Ovary (tissue), 9 donors: ENCODE measurements around the gene IL1RAPL1. TPM values are rescaled to one million over a fixed set of nuclear protein-coding genes. Genes with fewer than 3 reads are reported as not detected.

ENCODE experiments used
- DNase-seq, 5 donors: peaks; one replicate each; pipeline ENCODE4 v3.0.0-alpha.2; 2019 to 2020
- H3K27ac ChIP-seq, 2 donors: fragments of 200-600 bp; one replicate each; pipeline versions ENCODE4 v1.5.1 to v1.8.0; 2019 to 2022
- H3K27me3 ChIP-seq: fragments of 200-600 bp; one replicate; pipeline ENCODE4 v1.8.0; 2022
- H3K36me3 ChIP-seq: fragments of 200-600 bp; sonication (generic); one replicate; pipeline ENCODE4 v1.5.1; 2019
- H3K4me1 ChIP-seq: one replicate; pipeline ENCODE4 v1.8.1; 2013; ENCODE audit warnings: mild to moderate bottlenecking, moderate library complexity; ENCODE audit not compliant: insufficient read depth
- H3K4me3 ChIP-seq: fragments of 200-600 bp; sonication (generic); one replicate; pipeline ENCODE4 v1.5.1; 2017
- H3K9me3 ChIP-seq, 2 donors: fragments of 200-600 bp in 1 of 2; sonication (generic) in 1 of 2; one replicate each; pipeline versions ENCODE4 v1.5.1 to v1.8.1; 2013 to 2019; ENCODE audit warnings: mild to moderate bottlenecking in 1 of 2, moderate library complexity in 1 of 2
- CTCF ChIP-seq, 3 donors: fragments of 450-650 bp in 2 of 3; fragments of 200-600 bp in 1 of 3; IDR thresholded peaks; one replicate each; pipeline versions ENCODE4 v1.5.1 to v1.8.0; 2016 to 2022; ENCODE audit warnings: antibody characterized with exemption in 3 of 3, mild to moderate bottlenecking in 1 of 3
- EP300 ChIP-seq: sonication (generic); formaldehyde crosslinking; IDR thresholded peaks from one replicate; pipeline ENCODE4 v1.6.1; 2017; ENCODE audit warnings: antibody characterized with exemption
- POLR2A ChIP-seq: fragments of 450-650 bp; IDR thresholded peaks from one replicate; pipeline ENCODE4 v1.6.1; 2017; ENCODE audit warnings: antibody characterized with exemption, mild to moderate bottlenecking, moderate library complexity
- WGBS, 3 donors: extraction: QIAGEN DNeasy Blood & Tissue Kit in 1 of 3; methylation state at CpG; one replicate each; pipeline versions ENCODE4 v1.1.5 to v1.1.7; 2013 to 2017; 5-methylcytosine and 5-hydroxymethylcytosine counted together
- intact Hi-C, 4 donors: fragments of 100-400 bp; cut with DNase I; formaldehyde crosslinking; loops; one replicate each; pipeline versions ENCODE4 v1.11.0 to v1.15.1; 2022 to 2023
- polyA plus RNA-seq, 2 donors: library from polyadenylated mRNA; stranded (reverse); fragments of 200-250 nt in 1 of 2; fragments of 350-450 nt in 1 of 2; fragmentation: Illumina TruSeq in 1 of 2; extraction: RNeasy Lipid Tissue Mini Kit (QIAGEN cat#74804) in 1 of 2; gene quantifications; one replicate each; pipeline ENCODE4 v1.2.3, GENCODE V29; 2013 to 2014
- total RNA-seq, 7 donors: library from RNA; depleted of rRNA in 2 of 7; stranded (reverse); fragments of >200 nt in 2 of 7; fragmentation: NEBNext Ultra II Directional in 3 of 7; extraction: Animal tissue kit (Norgen Biotek cat#: 25700) in 3 of 7; gene quantifications; one replicate each; pipeline versions ENCODE4 v1.1.0 to v1.2.4, GENCODE V29; 2016 to 2023
- donor health status: DM: no; HTN: no; CAD: no; lungs with moderate emphysema.
- donor health status: DM: no; HTN: no; CAD: no.
- donor health status: Bipolar disorder and iron deficiency.
- donor health status: DM: yes; HTN: yes; CAD: no.
- donor health status: DM: no; HTN: no; CAD: no.
- donor health status: DM: yes; HTN: yes; CAD: no.

The IL1RAPL1 gene
- total and polyA plus RNA-seq, 9 donors: 0.23 to 1.3 (median 0.61) TPM

DNA sequence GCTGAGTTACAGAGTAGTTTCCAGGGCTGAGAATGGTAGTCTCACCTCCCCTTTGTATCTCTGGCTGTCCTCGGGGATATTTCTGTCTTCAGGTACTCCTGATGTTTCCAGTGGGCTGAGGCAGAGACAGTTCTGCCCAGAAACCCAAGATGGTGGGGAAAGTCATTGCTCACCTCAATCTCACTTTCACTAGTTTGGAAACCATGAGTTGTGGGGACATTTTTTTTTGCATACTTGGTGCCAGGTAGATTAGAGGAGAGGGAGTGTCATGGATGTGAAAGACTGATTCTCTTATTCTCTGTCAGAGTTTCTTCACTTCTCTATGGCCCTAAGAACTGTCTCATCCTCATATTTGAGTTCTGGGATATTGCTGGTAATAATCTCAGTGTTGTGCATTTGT lies 919.5 kb downstream of the IL1RAPL1 start:
- DNase-seq: no peak
- intact Hi-C loops: no loop called here
- WGBS, 3 donors: 53 to 76% (median 75%) methylated on average over 1 of the region's 1 CpG
- Histone ChIP-seq H3K27me3 (no peaks in the 10 kb centered on the region), H3K9me3 (no peaks in the 10 kb centered on the region), H3K4me1 (no peaks in the 10 kb centered on the region), H3K36me3 (no peaks in the 10 kb centered on the region), H3K4me3 (no peak overlapping the region), H3K27ac (no peak overlapping the region)
- no peak for TF ChIP-seq CTCF (IDR thresholded peaks at IDR 0.05)
- no peak for TF ChIP-seq EP300
- TF ChIP-seq POLR2A: no peak

DNA sequence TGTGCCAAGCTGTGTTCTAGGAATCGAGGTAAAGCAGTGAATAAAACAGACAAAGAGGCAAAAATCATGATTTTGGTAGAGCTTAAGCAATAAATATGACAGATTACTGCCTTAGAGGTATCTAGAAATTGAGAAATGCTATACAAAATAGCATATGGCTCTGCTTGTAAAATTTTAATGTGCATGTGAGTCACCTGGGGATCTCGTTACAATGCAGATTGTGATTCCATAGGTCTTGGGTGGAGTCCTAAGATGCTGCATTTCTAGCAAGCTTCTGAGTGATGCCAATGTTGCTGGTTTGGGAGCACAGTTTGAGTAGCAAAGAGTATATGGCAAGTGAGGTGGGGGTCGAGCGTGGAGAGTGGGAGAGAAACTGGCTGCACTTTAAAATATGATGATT lies 930.9 kb downstream of the IL1RAPL1 start:
- no peaks in the 10 kb centered on the region for H3K4me1 ChIP-seq
- DNase-seq: no peak
- no peak overlapping the region for H3K4me3 ChIP-seq
- no peak overlapping the region for H3K27ac ChIP-seq
- intact Hi-C loops: no loop called here
- no peaks in the 10 kb centered on the region for H3K36me3 ChIP-seq
- H3K27me3 ChIP-seq: no peaks in the 10 kb centered on the region
- TF ChIP-seq EP300 (no peak), POLR2A (no peak), CTCF (IDR thresholded peaks at IDR 0.05) (no peak)
- WGBS, 3 donors: 52 to 64% (median 57%) methylated on average over 4 of the region's 4 CpGs
- H3K9me3 ChIP-seq: no peaks in the 10 kb centered on the region

- H3K4me1 ChIP-seq: no peaks in the 10 kb centered on the region
- no peak for TF ChIP-seq POLR2A
- TF ChIP-seq EP300: no peak
- TF ChIP-seq CTCF (IDR thresholded peaks at IDR 0.05): no peak
- no peak overlapping the region for H3K4me3 ChIP-seq
- intact Hi-C loops: no loop called here
- 52 to 58% (median 55%) methylated on average over 1 of the region's 1 CpG for WGBS, 3 donors
- no peak overlapping the region for H3K27ac ChIP-seq
- peaks cover under 1% of the 10 kb centered on the region for H3K27me3 ChIP-seq
- H3K36me3 ChIP-seq: no peaks in the 10 kb centered on the region
- no peak for DNase-seq
- H3K9me3 ChIP-seq: no peaks in the 10 kb centered on the region
Observed at GRCh38 chrX:29528281-29528680, 941.0 kb downstream of the IL1RAPL1 start.

DNA sequence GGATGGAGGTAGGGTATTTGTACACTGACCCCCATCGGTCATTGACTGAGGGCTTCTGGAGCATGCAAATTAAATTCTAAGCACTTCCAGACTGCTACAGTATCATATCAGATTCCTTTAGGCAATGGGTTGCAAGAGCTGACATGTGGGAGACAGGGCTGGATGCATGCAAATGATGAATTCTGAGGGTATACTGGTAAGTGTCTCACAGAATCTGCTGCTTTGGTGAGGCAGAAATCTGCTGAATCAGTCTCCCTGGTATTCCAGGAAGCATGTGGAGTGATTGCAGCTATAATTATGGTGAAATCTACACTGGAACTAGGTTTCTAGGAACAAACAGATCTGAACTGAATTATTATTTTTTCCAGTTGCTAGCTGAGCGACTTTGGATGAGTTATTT lies 943.3 kb downstream of the IL1RAPL1 start:
- no peak for DNase-seq
- 65 to 80% (median 73%) methylated on average over 2 of the region's 2 CpGs for WGBS, 3 donors
- Histone ChIP-seq H3K4me3 (no peak overlapping the region), H3K27ac (no peak overlapping the region), H3K27me3 (no peaks in the 10 kb centered on the region), H3K9me3 (no peaks in the 10 kb centered on the region), H3K36me3 (no peaks in the 10 kb centered on the region), H3K4me1 (no peaks in the 10 kb centered on the region)
- intact Hi-C loops: no loop called here
- no peak for TF ChIP-seq CTCF (IDR thresholded peaks at IDR 0.05)
- no peak for TF ChIP-seq POLR2A
- no peak for TF ChIP-seq EP300

- Histone ChIP-seq H3K27ac (no peak overlapping the region), H3K4me1 (no peaks in the 10 kb centered on the region), H3K9me3 (no peaks in the 10 kb centered on the region), H3K27me3 (no peaks in the 10 kb centered on the region), H3K36me3 (no peaks in the 10 kb centered on the region), H3K4me3 (no peak overlapping the region)
- intact Hi-C loops: no loop called here
- TF ChIP-seq POLR2A (no peak), CTCF (IDR thresholded peaks at IDR 0.05) (no peak), EP300 (no peak)
- WGBS, 3 donors: 55 to 57% (median 57%) methylated on average over 4 of the region's 4 CpGs
- DNase-seq: no peak
Observed at GRCh38 chrX:29531336-29531735, 944.1 kb downstream of the IL1RAPL1 start.
